OCI-LY7 (cell line): ENCODE data around the gene FMNL2.

ENCODE experiments used
- CTCF ChIP-seq: fragments of 200-600 bp; sonication (generic); conservative IDR thresholded peaks from 2 replicates; pipeline ENCODE4 v1.5.1; 2014; ENCODE audit warnings: mild to moderate bottlenecking, antibody characterized with exemption, low read length, moderate library complexity, mixed read lengths
- EZH2phosphoT487 ChIP-seq: fragments of 200-600 bp; sonication (generic); IDR thresholded peaks from 2 replicates; pipeline ENCODE4 v1.6.1; 2018; ENCODE audit warnings: low read depth, borderline replicate concordance, mild to moderate bottlenecking, mixed run types, antibody characterized with exemption, low read length, moderate library complexity, mixed read lengths

DNA sequence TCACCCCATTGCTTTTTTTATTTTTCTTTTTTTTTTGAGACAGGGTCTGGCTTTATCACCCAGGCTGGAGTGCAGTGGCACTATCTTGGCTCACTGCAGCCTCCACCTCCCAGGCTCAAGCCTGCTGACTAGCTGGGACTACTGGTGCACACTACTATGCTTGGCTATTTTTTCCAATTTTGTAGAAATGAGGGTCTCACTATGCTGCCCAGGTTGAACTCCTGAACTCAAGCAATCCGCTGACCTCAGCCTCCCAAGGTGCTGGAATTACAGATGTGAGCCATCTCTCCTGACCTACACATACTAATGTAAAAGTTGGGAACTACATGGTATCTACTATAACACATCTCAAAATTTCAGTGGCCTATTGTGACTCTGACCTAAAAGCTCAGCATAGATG is 101.2 kb downstream of the FMNL2 start:
- no peak for TF ChIP-seq CTCF
- TF ChIP-seq EZH2phosphoT487, result no peak
